GM23338 (cell line): Measurements from ENCODE around the gene KCTD14.

Experiments
- CREB1 ChIP-seq: fragments of 250-450 bp; sonication (Bioruptor Pico); IDR thresholded peaks from 2 replicates; pipeline ENCODE4 v1.5.0; 2020; ENCODE audit warnings: low read depth, mild to moderate bottlenecking, moderate library complexity
- CTCF ChIP-seq, 2 experiments: fragments of 200-600 bp in 1 of 2; sonication (generic) in 1 of 2; conservative IDR thresholded peaks; 2 replicates each; pipeline versions ENCODE4 v1.5.1 to v1.6.1; 2016 to 2017; ENCODE audit warnings: antibody characterized with exemption in 2 of 2, low read depth in 2 of 2, mild to moderate bottlenecking in 2 of 2, moderate library complexity in 1 of 2
- ETS1 ChIP-seq: IDR thresholded peaks from 2 replicates; pipeline ENCODE4 v1.6.1; 2016; ENCODE audit warnings: antibody characterized with exemption
- EZH2phosphoT487 ChIP-seq: fragments of 200-600 bp; sonication (generic); IDR thresholded peaks from one replicate; pipeline ENCODE4 v1.8.1; 2018; ENCODE audit warnings: antibody characterized with exemption; ENCODE audit not compliant: unreplicated experiment
- JUNB ChIP-seq: IDR thresholded peaks from one replicate; pipeline ENCODE4 v1.6.1; 2016; ENCODE audit warnings: antibody characterized with exemption; ENCODE audit not compliant: unreplicated experiment
- POLR2AphosphoS5 ChIP-seq: IDR thresholded peaks from 2 replicates; pipeline ENCODE4 v1.6.1; 2016; ENCODE audit warnings: antibody characterized with exemption, low read depth
- ZNF114 ChIP-seq: fragments of 250-450 bp; sonication (Bioruptor Pico); IDR thresholded peaks from 2 replicates; pipeline ENCODE4 v1.5.0; 2020; ENCODE audit warnings: mild to moderate bottlenecking, moderate library complexity
- TF ChIP-seq, protein P1 (sequence below): IDR thresholded peaks from one replicate; pipeline ENCODE4 v1.6.1; 2018; ENCODE audit warnings: antibody characterized with exemption; ENCODE audit not compliant: unreplicated experiment

DNA sequence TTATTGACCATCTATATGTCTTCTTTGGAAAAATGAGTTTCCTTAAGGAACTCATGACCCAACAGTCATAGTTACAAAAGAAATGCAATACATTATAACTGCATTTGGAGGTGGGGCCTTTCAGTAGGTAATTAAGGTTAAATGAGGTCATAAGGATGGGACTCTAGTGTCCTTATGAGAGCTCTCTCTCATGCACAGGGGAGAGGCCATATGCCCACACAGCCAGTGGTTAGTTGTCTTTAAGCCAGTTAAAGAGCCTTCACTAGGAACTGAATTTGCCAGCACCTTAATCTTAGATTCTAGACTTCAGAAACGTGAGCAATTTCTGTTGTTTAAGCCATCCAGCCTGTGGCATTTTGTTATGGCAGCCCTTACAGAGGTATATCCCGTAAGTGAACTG is 56.0 kb downstream of the KCTD14 start:
- TF ChIP-seq CTCF (conservative IDR thresholded peaks at IDR 0.05; ENCODE audit: low read depth in 2 of 2): no peak
- TF ChIP-seq ZNF114 (CRISPR knock-in tag): no peak
- no peak for TF ChIP-seq EZH2phosphoT487
- TF ChIP-seq POLR2AphosphoS5: no peak
- TF ChIP-seq CREB1 (CRISPR knock-in tag): no peak
- TF ChIP-seq, protein P1, sequence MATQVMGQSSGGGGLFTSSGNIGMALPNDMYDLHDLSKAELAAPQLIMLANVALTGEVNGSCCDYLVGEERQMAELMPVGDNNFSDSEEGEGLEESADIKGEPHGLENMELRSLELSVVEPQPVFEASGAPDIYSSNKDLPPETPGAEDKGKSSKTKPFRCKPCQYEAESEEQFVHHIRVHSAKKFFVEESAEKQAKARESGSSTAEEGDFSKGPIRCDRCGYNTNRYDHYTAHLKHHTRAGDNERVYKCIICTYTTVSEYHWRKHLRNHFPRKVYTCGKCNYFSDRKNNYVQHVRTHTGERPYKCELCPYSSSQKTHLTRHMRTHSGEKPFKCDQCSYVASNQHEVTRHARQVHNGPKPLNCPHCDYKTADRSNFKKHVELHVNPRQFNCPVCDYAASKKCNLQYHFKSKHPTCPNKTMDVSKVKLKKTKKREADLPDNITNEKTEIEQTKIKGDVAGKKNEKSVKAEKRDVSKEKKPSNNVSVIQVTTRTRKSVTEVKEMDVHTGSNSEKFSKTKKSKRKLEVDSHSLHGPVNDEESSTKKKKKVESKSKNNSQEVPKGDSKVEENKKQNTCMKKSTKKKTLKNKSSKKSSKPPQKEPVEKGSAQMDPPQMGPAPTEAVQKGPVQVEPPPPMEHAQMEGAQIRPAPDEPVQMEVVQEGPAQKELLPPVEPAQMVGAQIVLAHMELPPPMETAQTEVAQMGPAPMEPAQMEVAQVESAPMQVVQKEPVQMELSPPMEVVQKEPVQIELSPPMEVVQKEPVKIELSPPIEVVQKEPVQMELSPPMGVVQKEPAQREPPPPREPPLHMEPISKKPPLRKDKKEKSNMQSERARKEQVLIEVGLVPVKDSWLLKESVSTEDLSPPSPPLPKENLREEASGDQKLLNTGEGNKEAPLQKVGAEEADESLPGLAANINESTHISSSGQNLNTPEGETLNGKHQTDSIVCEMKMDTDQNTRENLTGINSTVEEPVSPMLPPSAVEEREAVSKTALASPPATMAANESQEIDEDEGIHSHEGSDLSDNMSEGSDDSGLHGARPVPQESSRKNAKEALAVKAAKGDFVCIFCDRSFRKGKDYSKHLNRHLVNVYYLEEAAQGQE: no peak
- no peak for TF ChIP-seq JUNB
- no peak for TF ChIP-seq ETS1
